DOHH2 (cell line): ENCODE data around the gene OR8B8.

Source experiments
- H3F3A ChIP-seq: fragments of 200-600 bp; sonication (generic), shearing (Covaris generic); 2 replicates; pipeline ENCODE4 v1.6.0; 2016; ENCODE audit warnings: antibody characterized with exemption, mild to moderate bottlenecking; ENCODE audit not compliant: control insufficient read depth, insufficient read depth
- H3K27ac ChIP-seq: fragments of 200-600 bp; sonication (generic); 2 replicates; pipeline ENCODE4 v1.5.1; 2014; ENCODE audit warnings: low read depth, mild to moderate bottlenecking, low read length, moderate library complexity
- H3K27me3 ChIP-seq: fragments of 200-600 bp; sonication (generic); 2 replicates; pipeline ENCODE4 v1.6.1; 2014; ENCODE audit warnings: mild to moderate bottlenecking, low read length, mixed read lengths; ENCODE audit not compliant: control insufficient read depth
- H3K36me3 ChIP-seq: fragments of 200-600 bp; sonication (generic); 2 replicates; pipeline ENCODE4 v1.6.1; 2014; ENCODE audit warnings: mild to moderate bottlenecking, low read length, moderate library complexity, mixed read lengths; ENCODE audit not compliant: control insufficient read depth
- H3K4me1 ChIP-seq: fragments of 200-600 bp; sonication (generic); 2 replicates; pipeline ENCODE4 v1.6.1; 2014; ENCODE audit warnings: mild to moderate bottlenecking, low read length, mixed read lengths; ENCODE audit not compliant: control insufficient read depth
- H3K4me2 ChIP-seq: fragments of 200-600 bp; sonication (generic); 2 replicates; pipeline ENCODE4 v1.6.0; 2014; ENCODE audit warnings: mild to moderate bottlenecking, low read length, moderate library complexity
- H3K4me3 ChIP-seq: fragments of 200-600 bp; sonication (generic); 2 replicates; pipeline ENCODE4 v1.5.1; 2014; ENCODE audit warnings: mild to moderate bottlenecking, low read length, mixed read lengths
- H3K79me2 ChIP-seq: fragments of 200-600 bp; sonication (generic); 2 replicates; pipeline ENCODE4 v1.6.1; 2014; ENCODE audit warnings: mild to moderate bottlenecking, low read length, mixed read lengths; ENCODE audit not compliant: control insufficient read depth
- H3K9me2 ChIP-seq: fragments of 200-600 bp; sonication (generic); replicated peaks from 2 replicates; pipeline ENCODE4 v1.6.1; 2014; ENCODE audit warnings: mild to moderate bottlenecking, low read length, mixed read lengths; ENCODE audit not compliant: control insufficient read depth
- H3K9me3 ChIP-seq: fragments of 200-600 bp; sonication (generic); 2 replicates; pipeline ENCODE4 v1.6.1; 2014; ENCODE audit warnings: antibody characterized with exemption, low read length, mixed read lengths; ENCODE audit not compliant: control insufficient read depth, insufficient read depth
- H4K20me1 ChIP-seq: fragments of 200-600 bp; sonication (generic); 2 replicates; pipeline ENCODE4 v1.6.0; 2014; ENCODE audit warnings: low read depth, mild to moderate bottlenecking, antibody characterized with exemption, low read length, moderate library complexity; ENCODE audit not compliant: control insufficient read depth, insufficient read depth
- EZH2phosphoT487 ChIP-seq: fragments of 200-600 bp; sonication (generic); IDR thresholded peaks from 2 replicates; pipeline ENCODE4 v1.6.1; 2017; ENCODE audit warnings: borderline replicate concordance, mild to moderate bottlenecking, antibody characterized with exemption, low read length, moderate library complexity, mixed read lengths
- TF ChIP-seq, protein P1 (sequence below): fragments of 200-600 bp; sonication (generic); IDR thresholded peaks from one replicate; pipeline ENCODE4 v1.5.1; 2014; ENCODE audit warnings: antibody characterized with exemption, mild to moderate bottlenecking, low read depth, low read length; ENCODE audit not compliant: poor library complexity, severe bottlenecking

The OR8B8 gene

DNA sequence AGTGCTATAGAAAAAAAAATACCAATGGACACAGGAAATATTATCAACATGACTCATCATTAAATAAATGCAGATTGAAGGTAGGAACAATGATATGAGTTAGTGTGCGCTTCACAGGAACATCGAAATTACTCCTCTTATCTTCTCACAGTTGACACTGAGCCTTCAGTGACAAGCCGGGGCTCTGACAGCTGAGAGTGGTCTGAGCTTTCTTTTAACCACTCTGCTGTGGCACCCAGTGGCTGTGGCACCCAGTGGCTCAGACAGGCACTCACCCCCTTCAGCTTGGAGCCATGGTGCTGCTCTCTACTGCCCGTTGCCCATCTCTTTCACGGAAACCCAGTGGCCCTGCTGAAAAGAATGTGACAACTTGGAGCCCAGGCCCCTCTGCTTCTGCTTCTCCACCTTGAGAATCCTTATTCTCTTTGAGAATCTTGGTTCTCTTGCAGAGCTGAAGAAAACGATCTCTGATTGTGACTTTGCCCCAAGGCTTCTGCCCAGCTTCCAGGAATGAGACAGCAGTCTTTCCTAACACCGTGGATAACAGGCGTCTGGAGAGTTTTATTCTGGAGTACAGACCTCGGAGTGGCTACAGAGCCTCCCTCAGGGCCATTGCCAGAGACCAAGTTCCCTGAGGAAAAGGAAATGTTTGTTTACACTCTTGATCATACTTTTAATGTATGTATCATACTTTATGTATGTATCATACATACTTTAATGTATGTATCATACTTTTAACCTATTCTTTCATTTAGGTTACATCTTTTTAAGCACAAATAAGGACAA lies 37.1 kb upstream of the OR8B8 start:
- Histone ChIP-seq H3K4me1 (no peaks in the 10 kb centered on the region), H3F3A (no peaks in the 10 kb centered on the region), H3K4me3 (no peak overlapping the region), H3K27ac (no peak overlapping the region), H4K20me1 (no peaks in the 10 kb centered on the region), H3K79me2 (no peaks in the 10 kb centered on the region), H3K4me2 (no peak overlapping the region), H3K9me3 (no peaks in the 10 kb centered on the region), H3K36me3 (no peaks in the 10 kb centered on the region), H3K9me2 (no peaks in the 10 kb centered on the region), H3K27me3 (no peaks in the 10 kb centered on the region; the same call in 1 of the 2 replicates)
- TF ChIP-seq, protein P1, sequence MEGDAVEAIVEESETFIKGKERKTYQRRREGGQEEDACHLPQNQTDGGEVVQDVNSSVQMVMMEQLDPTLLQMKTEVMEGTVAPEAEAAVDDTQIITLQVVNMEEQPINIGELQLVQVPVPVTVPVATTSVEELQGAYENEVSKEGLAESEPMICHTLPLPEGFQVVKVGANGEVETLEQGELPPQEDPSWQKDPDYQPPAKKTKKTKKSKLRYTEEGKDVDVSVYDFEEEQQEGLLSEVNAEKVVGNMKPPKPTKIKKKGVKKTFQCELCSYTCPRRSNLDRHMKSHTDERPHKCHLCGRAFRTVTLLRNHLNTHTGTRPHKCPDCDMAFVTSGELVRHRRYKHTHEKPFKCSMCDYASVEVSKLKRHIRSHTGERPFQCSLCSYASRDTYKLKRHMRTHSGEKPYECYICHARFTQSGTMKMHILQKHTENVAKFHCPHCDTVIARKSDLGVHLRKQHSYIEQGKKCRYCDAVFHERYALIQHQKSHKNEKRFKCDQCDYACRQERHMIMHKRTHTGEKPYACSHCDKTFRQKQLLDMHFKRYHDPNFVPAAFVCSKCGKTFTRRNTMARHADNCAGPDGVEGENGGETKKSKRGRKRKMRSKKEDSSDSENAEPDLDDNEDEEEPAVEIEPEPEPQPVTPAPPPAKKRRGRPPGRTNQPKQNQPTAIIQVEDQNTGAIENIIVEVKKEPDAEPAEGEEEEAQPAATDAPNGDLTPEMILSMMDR, result no peak
- TF ChIP-seq EZH2phosphoT487, result no peak

DNA sequence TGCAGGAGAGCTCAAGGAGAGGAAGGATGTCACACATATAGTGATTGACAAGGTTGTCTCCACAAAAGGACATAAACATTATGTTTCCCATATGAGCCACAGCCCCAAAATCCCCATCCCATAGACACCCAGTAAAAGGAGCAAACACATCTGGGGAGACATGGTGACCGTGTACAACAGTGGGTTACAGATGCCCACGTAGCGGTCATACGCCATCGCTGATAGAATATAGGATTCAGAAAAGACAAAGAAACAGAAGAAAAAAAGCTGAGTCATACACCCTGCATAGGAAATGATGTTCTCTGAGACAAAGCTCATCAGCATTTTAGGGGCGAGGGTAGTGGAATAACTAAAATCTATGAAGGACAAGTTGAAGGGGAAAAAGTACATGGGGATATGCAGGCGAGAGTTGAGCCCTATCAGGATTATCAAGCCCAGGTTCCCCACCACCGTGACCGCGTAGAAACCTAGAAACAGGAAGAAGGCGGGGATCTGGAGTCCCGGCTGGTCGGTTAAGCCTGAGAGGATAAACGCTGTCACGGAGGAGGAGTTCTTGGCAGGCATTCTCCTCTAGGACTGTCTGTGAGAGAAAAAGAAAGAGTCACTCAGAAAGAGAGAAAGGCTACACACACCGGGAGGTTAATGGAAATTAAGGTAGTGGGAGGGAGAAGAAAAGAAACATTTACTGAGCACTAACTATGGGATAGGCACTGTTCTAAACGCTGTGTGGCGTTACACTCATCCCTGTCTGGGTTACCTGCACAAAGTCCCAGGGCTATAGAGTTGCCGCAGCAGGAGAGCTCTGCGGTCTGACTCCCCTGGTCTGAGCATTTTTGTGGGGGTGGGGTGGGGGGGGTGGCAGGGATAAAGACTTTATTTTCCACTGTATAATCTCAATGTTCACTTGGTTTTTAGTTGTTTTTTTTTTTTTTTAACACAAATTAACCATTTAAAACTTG lies 36.1 kb upstream of the OR8B8 start:
- H3K9me2 ChIP-seq, result no peaks in the 10 kb centered on the region
- no peaks in the 10 kb centered on the region for H3K79me2 ChIP-seq

DNA sequence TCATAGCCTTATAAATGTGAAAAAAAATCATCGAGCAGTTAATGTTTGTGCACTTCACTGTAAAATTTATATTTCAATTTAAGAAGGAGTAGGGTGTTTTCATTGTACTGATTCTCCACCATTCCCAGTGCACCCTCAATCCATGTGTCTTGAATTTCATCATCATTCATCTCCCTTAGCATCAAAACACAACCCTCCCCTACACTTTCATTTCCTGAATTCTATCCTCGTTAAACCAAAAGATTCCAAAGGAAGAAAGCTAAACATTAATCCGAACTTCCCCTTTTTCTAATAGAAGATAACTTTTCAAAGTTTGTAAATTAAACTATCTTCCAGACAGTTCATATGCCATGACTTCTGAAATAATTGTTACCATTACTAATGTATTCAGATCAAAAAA lies 34.1 kb upstream of the OR8B8 start:
- H4K20me1 ChIP-seq, result no peaks in the 10 kb centered on the region
- H3K4me1 ChIP-seq, result no peaks in the 10 kb centered on the region
- TF ChIP-seq, protein P1, result no peak
- TF ChIP-seq EZH2phosphoT487, result no peak
- H3K9me3 ChIP-seq, result no peaks in the 10 kb centered on the region
- H3K27ac ChIP-seq, result no peak overlapping the region
- H3F3A ChIP-seq, result no peaks in the 10 kb centered on the region
- H3K27me3 ChIP-seq, result peaks cover 17% of the 10 kb centered on the region
- no peaks in the 10 kb centered on the region for H3K79me2 ChIP-seq
- H3K4me3 ChIP-seq, result no peak overlapping the region
- H3K36me3 ChIP-seq, result no peaks in the 10 kb centered on the region
- H3K4me2 ChIP-seq, result no peak overlapping the region
- H3K9me2 ChIP-seq, result no peaks in the 10 kb centered on the region

More for the DNA sequence above, 36.1 kb upstream of the OR8B8 start:
- Histone ChIP-seq H3K4me2 (no peak overlapping the region), H3K36me3 (no peaks in the 10 kb centered on the region), H3K9me3 (no peaks in the 10 kb centered on the region), H3K4me3 (no peak overlapping the region), H3K27ac (no peak overlapping the region), H3F3A (no peaks in the 10 kb centered on the region), H3K27me3 (no peaks in the 10 kb centered on the region; the same call in 1 of the 2 replicates), H4K20me1 (no peaks in the 10 kb centered on the region), H3K4me1 (no peaks in the 10 kb centered on the region)
- no peak for TF ChIP-seq EZH2phosphoT487
- TF ChIP-seq, protein P1, result no peak
